ENCODE data around the gene PHTF1.
A peak's percentile ranks its signal among the peaks of the same experiment; 100 is the strongest.
"Not testable (repeated sequence)": the region's sequence is repeated elsewhere in the genome, so short reads cannot be mapped to it uniquely, and the experiment has no call there.

The PHTF1 gene

GRCh38 chr1:113718621-113719020, 40.7 kb downstream of the PHTF1 start:
- peaks cover 12% of the 10 kb centered on the region for H3K9me3 Mint-ChIP-seq
- H3K4me3 Mint-ChIP-seq; ATAC-seq (ENCODE audit: low read depth); DNase-seq (ENCODE audit: low spot score in 2 of 2); H3K27ac Mint-ChIP-seq; H3K27me3 Mint-ChIP-seq; H3K4me1 Mint-ChIP-seq: not testable (repeated sequence)
- H3K36me3 Mint-ChIP-seq, result peaks cover 49% of the 10 kb centered on the region

GRCh38 chr1:113717506-113717905, 41.8 kb downstream of the PHTF1 start:
- not testable (repeated sequence) for H3K27me3 Mint-ChIP-seq; DNase-seq (ENCODE audit: low spot score in 2 of 2); H3K4me1 Mint-ChIP-seq; H3K27ac Mint-ChIP-seq; H3K4me3 Mint-ChIP-seq; ATAC-seq (ENCODE audit: low read depth)
- Mint-ChIP-seq H3K36me3 (peaks cover 50% of the 10 kb centered on the region), H3K9me3 (peaks cover 12% of the 10 kb centered on the region)

- peaks cover 41% of the 10 kb centered on the region for H3K36me3 Mint-ChIP-seq
Measured at GRCh38 chr1:113714606-113715269, 44.5 kb downstream of the PHTF1 start.

GRCh38 chr1:113701429-113701828, 57.9 kb downstream of the PHTF1 start:
- Mint-ChIP-seq H3K27me3 (no peaks in the 10 kb centered on the region), H3K27ac (no peak overlapping the region), H3K4me3 (no peak overlapping the region), H3K9me3 (no peaks in the 10 kb centered on the region), H3K4me1 (peaks cover 12% of the 10 kb centered on the region), H3K36me3 (peaks cover 16% of the 10 kb centered on the region)
- DNase-seq (ENCODE audit: low spot score in 2 of 2) (no peak), ATAC-seq (ENCODE audit: low read depth) (peak; percentile 35)

More at GRCh38 chr1:113714606-113715269, 44.5 kb downstream of the PHTF1 start:
- Mint-ChIP-seq H3K27ac (no peak overlapping the region), H3K4me3 (no peak overlapping the region), H3K4me1 (peaks cover 2% of the 10 kb centered on the region), H3K9me3 (peaks cover 12% of the 10 kb centered on the region), H3K27me3 (no peaks in the 10 kb centered on the region)
- ATAC-seq (ENCODE audit: low read depth), result no peak
- no peak for DNase-seq (ENCODE audit: low spot score in 2 of 2)

GRCh38 chr1:113694910-113695309, 64.4 kb downstream of the PHTF1 start:
- Mint-ChIP-seq H3K4me3 (no peak overlapping the region), H3K4me1 (peaks cover 10% of the 10 kb centered on the region), H3K36me3 (peaks cover 32% of the 10 kb centered on the region), H3K27me3 (no peaks in the 10 kb centered on the region), H3K9me3 (peaks cover 8% of the 10 kb centered on the region), H3K27ac (no peak overlapping the region)
- DNase-seq (ENCODE audit: low spot score in 2 of 2) (no peak), ATAC-seq (ENCODE audit: low read depth) (no peak)

- no peak overlapping the region for H3K4me3 Mint-ChIP-seq
- H3K27ac Mint-ChIP-seq, result no peak overlapping the region
Measured at GRCh38 chr1:113692824-113693431, 66.4 kb downstream of the PHTF1 start.

GRCh38 chr1:113692342-113692741, 66.9 kb downstream of the PHTF1 start:
- ATAC-seq (ENCODE audit: low read depth), result peak; percentile 57
- H3K4me3 Mint-ChIP-seq, result no peak overlapping the region
- H3K4me1 Mint-ChIP-seq, result peaks cover 10% of the 10 kb centered on the region
- peaks cover 31% of the 10 kb centered on the region for H3K36me3 Mint-ChIP-seq
- no peak for DNase-seq (ENCODE audit: low spot score in 2 of 2)
- H3K9me3 Mint-ChIP-seq, result peaks cover 8% of the 10 kb centered on the region
- H3K27me3 Mint-ChIP-seq, result no peaks in the 10 kb centered on the region
- no peak overlapping the region for H3K27ac Mint-ChIP-seq

More at GRCh38 chr1:113692824-113693431, 66.4 kb downstream of the PHTF1 start:
- H3K36me3 Mint-ChIP-seq, result peaks cover 31% of the 10 kb centered on the region
- H3K27me3 Mint-ChIP-seq, result no peaks in the 10 kb centered on the region
- peaks cover 8% of the 10 kb centered on the region for H3K9me3 Mint-ChIP-seq
- no peak for DNase-seq (ENCODE audit: low spot score in 2 of 2)
- peaks cover 10% of the 10 kb centered on the region for H3K4me1 Mint-ChIP-seq
- ATAC-seq (ENCODE audit: low read depth), result no peak

GRCh38 chr1:113691184-113691583, 68.1 kb downstream of the PHTF1 start:
- H3K9me3 Mint-ChIP-seq, result peaks cover 8% of the 10 kb centered on the region
- H3K4me1 Mint-ChIP-seq, result peaks cover 10% of the 10 kb centered on the region
- H3K4me3 Mint-ChIP-seq, result no peak overlapping the region
- DNase-seq (ENCODE audit: low spot score in 2 of 2), result no peak
- no peaks in the 10 kb centered on the region for H3K27me3 Mint-ChIP-seq
- H3K36me3 Mint-ChIP-seq, result peaks cover 28% of the 10 kb centered on the region
- no peak for ATAC-seq (ENCODE audit: low read depth)
- H3K27ac Mint-ChIP-seq, result peak overlapping the region; percentile 67

GRCh38 chr1:113686891-113687618, 72.2 kb downstream of the PHTF1 start:
- DNase-seq (ENCODE audit: low spot score in 2 of 2), result no peak
- H3K4me3 Mint-ChIP-seq, result no peak overlapping the region
- ATAC-seq (ENCODE audit: low read depth), result no peak
- H3K27me3 Mint-ChIP-seq, result no peaks in the 10 kb centered on the region
- peaks cover 6% of the 10 kb centered on the region for H3K36me3 Mint-ChIP-seq
- H3K4me1 Mint-ChIP-seq, result peaks cover 5% of the 10 kb centered on the region
- H3K27ac Mint-ChIP-seq, result no peak overlapping the region
- no peaks in the 10 kb centered on the region for H3K9me3 Mint-ChIP-seq

- DNase-seq (ENCODE audit: low spot score in 2 of 2) (no peak), ATAC-seq (ENCODE audit: low read depth) (no peak)
- H3K4me1 Mint-ChIP-seq, result no peaks in the 10 kb centered on the region
- no peaks in the 10 kb centered on the region for H3K9me3 Mint-ChIP-seq
- no peak overlapping the region for H3K4me3 Mint-ChIP-seq
- no peaks in the 10 kb centered on the region for H3K36me3 Mint-ChIP-seq
- H3K27ac Mint-ChIP-seq, result no peak overlapping the region
- H3K27me3 Mint-ChIP-seq, result no peaks in the 10 kb centered on the region
Measured at GRCh38 chr1:113684153-113684541, 75.1 kb downstream of the PHTF1 start.

GRCh38 chr1:113683384-113684152, 75.7 kb downstream of the PHTF1 start:
- H3K9me3 Mint-ChIP-seq, result no peaks in the 10 kb centered on the region
- H3K4me3 Mint-ChIP-seq, result no peak overlapping the region
- ATAC-seq (ENCODE audit: low read depth), result no peak
- peak overlapping the region; percentile 39 for H3K27ac Mint-ChIP-seq
- no peaks in the 10 kb centered on the region for H3K4me1 Mint-ChIP-seq
- no peak for DNase-seq (ENCODE audit: low spot score in 2 of 2)
- no peaks in the 10 kb centered on the region for H3K27me3 Mint-ChIP-seq
- H3K36me3 Mint-ChIP-seq, result no peaks in the 10 kb centered on the region

- no peak for ATAC-seq (ENCODE audit: low read depth)
- H3K4me1 Mint-ChIP-seq, result no peaks in the 10 kb centered on the region
- no peak for DNase-seq (ENCODE audit: low spot score in 2 of 2)
- H3K27me3 Mint-ChIP-seq, result no peaks in the 10 kb centered on the region
- H3K27ac Mint-ChIP-seq, result peak overlapping the region; percentile 31
- no peak overlapping the region for H3K4me3 Mint-ChIP-seq
- no peaks in the 10 kb centered on the region for H3K36me3 Mint-ChIP-seq
- no peaks in the 10 kb centered on the region for H3K9me3 Mint-ChIP-seq
Measured at GRCh38 chr1:113681596-113682337, 77.5 kb downstream of the PHTF1 start.

GRCh38 chr1:113678159-113678469, 81.2 kb downstream of the PHTF1 start:
- Mint-ChIP-seq H3K9me3 (no peaks in the 10 kb centered on the region), H3K36me3 (no peaks in the 10 kb centered on the region), H3K27me3 (peaks cover 2% of the 10 kb centered on the region), H3K27ac (no peak overlapping the region), H3K4me1 (no peaks in the 10 kb centered on the region), H3K4me3 (no peak overlapping the region)
- ATAC-seq (ENCODE audit: low read depth) (no peak), DNase-seq (ENCODE audit: low spot score in 2 of 2) (no peak)
